VCaP (cell line): ENCODE results near the gene CYP2W1.

Experiments used
- H3K27ac ChIP-seq: fragments of 450-650 bp; 2 replicates; pipeline ENCODE4 v1.5.1; 2017
- CTCF ChIP-seq: fragments of 450-650 bp; conservative IDR thresholded peaks from 2 replicates; pipeline ENCODE4 v1.5.1; 2017; ENCODE audit warnings: mild to moderate bottlenecking, moderate library complexity

Gene CYP2W1

GRCh38 chr7:983004-983615, at the start of gene CYP2W1:
CYP2W1 (plus strand) TSS chr7:983181; CDS start chr7:983212, 31 bp downstream.
- peak within 1 kb of the TSS; percentile 86 for H3K27ac ChIP-seq

GRCh38 chr7:934469-935163, 48.4 kb upstream of the CYP2W1 start:
- no peak for TF ChIP-seq CTCF
- H3K27ac ChIP-seq: no peak overlapping the region

More at GRCh38 chr7:983004-983615, at the start of gene CYP2W1:
- no peak for TF ChIP-seq CTCF

GRCh38 chr7:935164-935873, 47.7 kb upstream of the CYP2W1 start:
- no peak for TF ChIP-seq CTCF
- no peak overlapping the region for H3K27ac ChIP-seq

- no peak overlapping the region for H3K27ac ChIP-seq
- no peak for TF ChIP-seq CTCF
Measured at GRCh38 chr7:935874-936385, 47.1 kb upstream of the CYP2W1 start.

GRCh38 chr7:936386-937054, 46.5 kb upstream of the CYP2W1 start:
- TF ChIP-seq CTCF: no peak
- H3K27ac ChIP-seq: no peak overlapping the region

- TF ChIP-seq CTCF: no peak
- no peak overlapping the region for H3K27ac ChIP-seq
Measured at GRCh38 chr7:937856-938484, 45.0 kb upstream of the CYP2W1 start.
